GM21529 (cell line): ENCODE results near the gene MTAP.
A peak's percentile ranks its signal among the peaks of the same experiment; 100 is the strongest.
"Not testable (repeated sequence)": the region's sequence is repeated elsewhere in the genome, so short reads cannot be mapped to it uniquely, and the experiment has no call there.

Experiments
- ATAC-seq: cut with Tn5 transposase; IDR thresholded peaks from one replicate; pipeline ENCODE4 v1.9.1; 2021; ENCODE audit not compliant: unreplicated experiment

Gene MTAP

GRCh38 chr9:21906213-21906612 lies 103.8 kb downstream of the MTAP start:
- ATAC-seq, result no peak

GRCh38 chr9:21906881-21907280 lies 104.4 kb downstream of the MTAP start:
- no peak for ATAC-seq

- ATAC-seq, result peak; percentile 87
Measured at GRCh38 chr9:21919377-21920362, 117.2 kb downstream of the MTAP start.

- ATAC-seq, result no peak
Measured at GRCh38 chr9:21923694-21924093, 121.3 kb downstream of the MTAP start.

GRCh38 chr9:21927752-21928151 lies 125.3 kb downstream of the MTAP start:
- no peak for ATAC-seq

- no peak for ATAC-seq
Measured at GRCh38 chr9:21931428-21931827, 129.0 kb downstream of the MTAP start.

- no peak for ATAC-seq
Measured at GRCh38 chr9:21933281-21933680, 130.8 kb downstream of the MTAP start.

- ATAC-seq, result no peak
Measured at GRCh38 chr9:21933865-21934264, 131.4 kb downstream of the MTAP start.

GRCh38 chr9:21935631-21936030 lies 133.2 kb downstream of the MTAP start:
- ATAC-seq, result no peak

GRCh38 chr9:21936161-21936560 lies 133.7 kb downstream of the MTAP start:
- no peak for ATAC-seq

GRCh38 chr9:21941337-21941995 lies 139.0 kb downstream of the MTAP start:
- ATAC-seq, result no peak

- peak; percentile 66 for ATAC-seq
Measured at GRCh38 chr9:21943464-21943863, 141.0 kb downstream of the MTAP start.

- ATAC-seq, result no peak
Measured at GRCh38 chr9:21945606-21946005, 143.2 kb downstream of the MTAP start.

- ATAC-seq, result no peak
Measured at GRCh38 chr9:21958833-21959232, 156.4 kb downstream of the MTAP start.

GRCh38 chr9:21959268-21959667 lies 156.8 kb downstream of the MTAP start:
- not testable (repeated sequence) for ATAC-seq

GRCh38 chr9:21961569-21961968 lies 159.1 kb downstream of the MTAP start:
- ATAC-seq, result no peak

GRCh38 chr9:21964925-21965385 lies 162.5 kb downstream of the MTAP start:
- peak; percentile 55 for ATAC-seq

- peak; percentile 88 for ATAC-seq
Measured at GRCh38 chr9:21965401-21965951, 163.0 kb downstream of the MTAP start.

GRCh38 chr9:21966140-21966851 lies 163.9 kb downstream of the MTAP start:
- ATAC-seq, result no peak

- ATAC-seq, result no peak
Measured at GRCh38 chr9:21967169-21967568, 164.7 kb downstream of the MTAP start.

GRCh38 chr9:21967702-21968101 lies 165.3 kb downstream of the MTAP start:
- ATAC-seq, result no peak
